Peyer's patch (tissue), 4 donors: Measurements from ENCODE around the gene VAT1. TPM values are rescaled to one million over a fixed set of nuclear protein-coding genes. Genes with fewer than 3 reads are reported as not detected.

Source experiments
- DNase-seq, 3 donors: peaks; one replicate each; pipeline ENCODE4 v3.0.0-alpha.2; 2017 to 2019
- H3K27ac ChIP-seq, 4 donors: fragments of 200-600 bp; sonication (generic); one replicate each; pipeline ENCODE4 v1.5.1; 2016 to 2019
- H3K27me3 ChIP-seq, 2 donors: fragments of 200-600 bp; sonication (generic); one replicate each; pipeline ENCODE4 v1.5.1; 2019
- H3K36me3 ChIP-seq, 3 donors: fragments of 200-600 bp; sonication (generic); one replicate each; pipeline ENCODE4 v1.5.1; 2016 to 2019
- H3K4me1 ChIP-seq, 4 donors: fragments of 200-600 bp; sonication (generic); one replicate each; pipeline ENCODE4 v1.5.1; 2016 to 2019
- H3K4me3 ChIP-seq, 4 donors: fragments of 200-600 bp; sonication (generic); 1 replicate in 3 of 4; 2 replicates in 1 of 4; pipeline ENCODE4 v1.5.1; 2016 to 2019; ENCODE audit warnings: mild to moderate bottlenecking in 1 of 4
- H3K9me3 ChIP-seq, 4 donors: fragments of 200-600 bp; sonication (generic); one replicate each; pipeline ENCODE4 v1.5.1; 2016 to 2019; ENCODE audit warnings: mild to moderate bottlenecking in 1 of 4
- POLR2A ChIP-seq, 2 donors: fragments of 450-650 bp; IDR thresholded peaks; one replicate each; pipeline ENCODE4 v1.5.1; 2017; ENCODE audit warnings: antibody characterized with exemption in 2 of 2, mild to moderate bottlenecking in 2 of 2, moderate library complexity in 2 of 2
- total RNA-seq, 4 donors: library from RNA; depleted of rRNA; stranded (reverse); fragments of >200 nt; gene quantifications; one replicate each; pipeline ENCODE4 v1.1.0, GENCODE V29; 2016
- TF ChIP-seq, protein P1 (sequence below), 6 experiments: fragments of 450-650 bp in 4 of 6; fragments of 200-600 bp in 2 of 6; sonication (generic) in 1 of 6; IDR thresholded peaks; one replicate each; pipeline ENCODE4 v1.5.1; 2017 to 2019; ENCODE audit warnings: antibody characterized with exemption in 6 of 6, mild to moderate bottlenecking in 3 of 6, moderate library complexity in 1 of 6

The VAT1 gene
- total RNA-seq: 10 to 100 TPM; 52.8 to 97.8 (median 71.5) TPM

DNA sequence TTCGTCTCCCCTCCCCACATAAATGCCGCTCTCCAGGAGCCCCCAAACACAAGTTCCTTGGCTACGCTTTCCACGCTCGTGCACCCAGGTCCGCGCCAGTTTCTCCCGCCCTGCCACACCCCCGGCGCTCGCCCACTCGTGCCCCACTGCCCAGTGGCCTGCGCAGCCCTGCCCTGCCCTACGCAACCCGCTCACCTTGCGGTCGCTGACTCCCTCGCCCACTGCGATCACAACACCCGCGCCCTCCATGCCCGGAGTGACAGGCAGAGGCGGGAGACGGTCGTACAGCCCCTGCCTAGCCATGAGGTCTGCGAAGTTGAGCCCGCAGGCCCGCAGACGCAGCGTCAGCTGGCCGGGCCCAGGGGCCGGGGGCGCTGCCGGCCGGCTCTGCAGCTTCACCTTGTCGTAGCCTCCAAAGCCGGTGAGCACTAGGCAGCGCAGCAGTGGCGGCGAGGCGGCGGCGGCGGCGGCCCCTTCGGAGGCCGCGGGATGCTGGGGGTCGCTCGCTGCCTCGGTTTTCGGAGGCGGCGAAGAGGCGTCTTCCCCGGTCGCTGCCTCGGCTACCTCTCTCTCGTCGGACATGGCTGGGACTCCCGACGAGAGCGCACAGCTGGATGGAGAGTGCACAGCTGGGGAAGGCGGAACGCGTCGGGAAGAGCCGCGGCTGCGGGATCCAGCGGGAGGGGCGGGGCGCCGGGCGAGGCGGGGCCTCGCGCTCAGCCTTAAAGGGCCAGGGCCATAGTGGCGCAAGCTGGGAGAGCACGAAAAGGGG, at the start of gene VAT1:
Gene VAT1, minus strand, starts transcription at position 645 of the 772 bp plus-strand sequence. Its CDS starts 63 bp downstream, at position 582.
- Histone ChIP-seq H3K27ac (peak within 1 kb of the TSS; percentile 66 to 88 (median 84)), H3K27me3 (no peaks in the 10 kb centered on the region), H3K4me1 (peaks cover 0 to 40% (median 5%) of the 10 kb centered on the region in 4 donors), H3K9me3 (no peaks in the 10 kb centered on the region), H3K4me3 (peak within 1 kb of the TSS; percentile 73 to 94 (median 86)), H3K36me3 (peaks cover 0 to 11% (median 0%) of the 10 kb centered on the region in 3 donors)
- peak in 1 of 2 donors; percentile 59 for TF ChIP-seq POLR2A (IDR thresholded peaks at IDR 0.05)
- TF ChIP-seq, protein P1, sequence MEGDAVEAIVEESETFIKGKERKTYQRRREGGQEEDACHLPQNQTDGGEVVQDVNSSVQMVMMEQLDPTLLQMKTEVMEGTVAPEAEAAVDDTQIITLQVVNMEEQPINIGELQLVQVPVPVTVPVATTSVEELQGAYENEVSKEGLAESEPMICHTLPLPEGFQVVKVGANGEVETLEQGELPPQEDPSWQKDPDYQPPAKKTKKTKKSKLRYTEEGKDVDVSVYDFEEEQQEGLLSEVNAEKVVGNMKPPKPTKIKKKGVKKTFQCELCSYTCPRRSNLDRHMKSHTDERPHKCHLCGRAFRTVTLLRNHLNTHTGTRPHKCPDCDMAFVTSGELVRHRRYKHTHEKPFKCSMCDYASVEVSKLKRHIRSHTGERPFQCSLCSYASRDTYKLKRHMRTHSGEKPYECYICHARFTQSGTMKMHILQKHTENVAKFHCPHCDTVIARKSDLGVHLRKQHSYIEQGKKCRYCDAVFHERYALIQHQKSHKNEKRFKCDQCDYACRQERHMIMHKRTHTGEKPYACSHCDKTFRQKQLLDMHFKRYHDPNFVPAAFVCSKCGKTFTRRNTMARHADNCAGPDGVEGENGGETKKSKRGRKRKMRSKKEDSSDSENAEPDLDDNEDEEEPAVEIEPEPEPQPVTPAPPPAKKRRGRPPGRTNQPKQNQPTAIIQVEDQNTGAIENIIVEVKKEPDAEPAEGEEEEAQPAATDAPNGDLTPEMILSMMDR (IDR thresholded peaks at IDR 0.05): peak in 1 of 6 experiments; percentile 7
- DNase-seq: peak; percentile 70 to 90 (median 90)

- no peaks in the 10 kb centered on the region for H3K9me3 ChIP-seq
- no peak overlapping the region for H3K4me3 ChIP-seq
- no peaks in the 10 kb centered on the region for H3K4me1 ChIP-seq
- TF ChIP-seq POLR2A (IDR thresholded peaks at IDR 0.05): no peak
- TF ChIP-seq, protein P1 (IDR thresholded peaks at IDR 0.05): no peak
- H3K27me3 ChIP-seq: no peaks in the 10 kb centered on the region
- DNase-seq: no peak
- H3K27ac ChIP-seq: no peak overlapping the region
- H3K36me3 ChIP-seq: no peaks in the 10 kb centered on the region
Observed at GRCh38 chr17:43070872-43071271, 48.7 kb upstream of the VAT1 start.

DNA sequence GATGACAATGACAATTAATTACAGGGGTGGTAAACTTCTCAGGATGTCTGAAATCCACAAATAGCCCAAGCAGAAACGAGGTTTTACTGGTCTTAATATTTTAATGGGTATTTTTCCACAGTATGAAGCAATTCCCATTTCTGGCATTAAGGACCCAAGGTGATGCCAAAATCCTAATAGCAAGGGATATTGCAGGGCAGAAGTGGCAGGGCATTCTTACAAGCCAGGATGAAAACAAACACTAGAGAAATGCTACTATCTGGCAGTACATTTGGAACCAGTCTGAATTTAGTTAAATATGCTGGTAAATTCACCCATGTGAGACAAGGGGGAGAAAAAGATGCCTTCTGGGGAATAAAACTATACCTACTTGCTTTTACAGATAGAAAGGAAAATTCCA, 48.1 kb upstream of the VAT1 start:
- Histone ChIP-seq H3K36me3 (no peaks in the 10 kb centered on the region), H3K4me1 (no peaks in the 10 kb centered on the region), H3K27me3 (no peaks in the 10 kb centered on the region), H3K9me3 (no peaks in the 10 kb centered on the region), H3K27ac (no peak overlapping the region), H3K4me3 (no peak overlapping the region)
- DNase-seq: no peak
- no peak for TF ChIP-seq POLR2A (IDR thresholded peaks at IDR 0.05)
- TF ChIP-seq, protein P1 (IDR thresholded peaks at IDR 0.05): no peak

DNA sequence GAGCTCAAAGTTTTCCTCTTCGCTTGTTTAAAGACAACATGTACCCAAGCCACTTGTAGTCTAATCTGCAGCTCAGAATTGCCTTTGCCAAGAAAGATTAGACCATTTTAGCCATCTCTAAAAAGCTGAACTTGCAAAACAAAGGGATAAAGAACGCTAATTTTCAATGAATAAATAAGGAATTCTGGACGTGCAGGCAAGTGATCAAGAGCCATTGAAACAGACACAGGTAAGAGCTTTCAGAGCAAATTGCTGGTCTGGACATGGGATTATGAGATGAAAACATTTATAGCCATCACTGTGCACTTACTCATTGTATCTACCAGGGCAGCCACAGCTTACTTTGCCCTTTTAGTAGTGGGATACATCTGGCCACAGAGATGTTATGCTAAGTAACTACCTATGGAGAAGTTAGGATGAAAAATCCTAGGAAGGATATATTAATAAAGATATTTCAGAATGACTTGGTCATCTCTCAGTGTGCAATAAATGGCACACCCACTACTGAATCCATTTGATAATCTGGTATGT, 47.2 kb upstream of the VAT1 start:
- Histone ChIP-seq H3K4me3 (no peak overlapping the region), H3K36me3 (no peaks in the 10 kb centered on the region), H3K27ac (no peak overlapping the region), H3K27me3 (no peaks in the 10 kb centered on the region), H3K9me3 (no peaks in the 10 kb centered on the region), H3K4me1 (no peaks in the 10 kb centered on the region)
- DNase-seq: no peak
- TF ChIP-seq POLR2A (IDR thresholded peaks at IDR 0.05): no peak
- TF ChIP-seq, protein P1 (IDR thresholded peaks at IDR 0.05): no peak

DNA sequence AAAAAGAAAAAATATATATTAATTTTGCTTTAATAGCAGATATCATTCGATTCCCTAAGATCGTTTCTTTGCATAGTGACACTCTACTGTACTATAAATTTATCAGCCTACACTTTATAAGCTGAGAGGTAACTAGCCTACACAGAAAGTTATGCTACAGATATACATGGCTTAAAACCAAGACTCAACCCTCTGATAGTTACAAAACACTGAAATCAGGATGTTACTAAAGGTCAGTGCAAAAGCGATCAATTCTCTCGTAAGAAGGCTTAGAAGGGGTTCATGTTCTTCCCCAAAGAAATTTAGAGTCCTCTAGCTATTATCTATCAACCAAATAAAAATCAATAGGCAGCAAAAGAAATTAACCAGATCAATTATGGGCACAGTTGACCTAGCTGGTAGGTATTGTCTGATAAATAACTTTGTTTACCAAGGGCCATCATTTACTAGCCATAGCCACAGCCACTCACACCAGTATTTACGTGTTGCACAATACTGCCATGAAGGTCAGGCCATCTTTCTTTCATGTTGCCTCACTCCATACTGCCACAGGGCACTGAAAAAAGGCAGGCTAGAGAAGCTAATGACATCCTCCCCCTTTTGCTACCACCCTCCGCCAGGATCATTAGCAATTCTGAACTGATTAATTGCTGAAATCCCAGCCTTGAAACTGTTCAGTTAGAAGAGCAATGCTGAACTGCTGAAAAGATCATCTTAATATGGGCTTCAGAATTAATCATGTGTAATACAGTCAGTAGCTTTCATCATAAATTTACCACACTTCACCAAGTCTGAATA, 46.6 kb upstream of the VAT1 start:
- TF ChIP-seq, protein P1 (IDR thresholded peaks at IDR 0.05): no peak
- no peak for TF ChIP-seq POLR2A (IDR thresholded peaks at IDR 0.05)
- no peaks in the 10 kb centered on the region for H3K4me1 ChIP-seq
- no peaks in the 10 kb centered on the region for H3K36me3 ChIP-seq
- H3K4me3 ChIP-seq: no peak overlapping the region
- no peaks in the 10 kb centered on the region for H3K27me3 ChIP-seq
- no peaks in the 10 kb centered on the region for H3K9me3 ChIP-seq
- DNase-seq: no peak
- H3K27ac ChIP-seq: no peak overlapping the region
